KMS-11 (cell line): Measurements from ENCODE around the gene SPTSSB.

Experiments used
- H2AFZ ChIP-seq: fragments of 200-600 bp; sonication (generic); 2 replicates; pipeline ENCODE4 v1.6.1; 2016; ENCODE audit warnings: antibody characterized with exemption, mixed run types, low read depth
- H3K27ac ChIP-seq: fragments of 200-600 bp; sonication (generic); 2 replicates; pipeline ENCODE4 v1.6.1; 2016; ENCODE audit warnings: mild to moderate bottlenecking, mixed run types
- H3K27me3 ChIP-seq: fragments of 200-600 bp; sonication (generic); 2 replicates; pipeline ENCODE4 v1.6.1; 2017; ENCODE audit warnings: mild to moderate bottlenecking, low read depth, mixed run types, moderate library complexity; ENCODE audit not compliant: insufficient read depth
- H3K36me3 ChIP-seq: fragments of 200-600 bp; sonication (generic); 2 replicates; pipeline ENCODE4 v1.6.1; 2017; ENCODE audit warnings: mild to moderate bottlenecking, mixed run types; ENCODE audit not compliant: insufficient read depth
- H3K4me1 ChIP-seq: fragments of 200-600 bp; sonication (generic); 2 replicates; pipeline ENCODE4 v1.6.1; 2016; ENCODE audit warnings: mild to moderate bottlenecking, low read depth, mixed run types; ENCODE audit not compliant: poor library complexity, severe bottlenecking
- H3K4me2 ChIP-seq: fragments of 200-600 bp; sonication (generic); 2 replicates; pipeline ENCODE4 v1.7.0; 2016; ENCODE audit warnings: mild to moderate bottlenecking, mixed run types
- H3K4me3 ChIP-seq: fragments of 200-600 bp; sonication (generic); IDR thresholded peaks from 2 replicates; pipeline ENCODE4 v1.6.1; 2017; ENCODE audit warnings: low read depth, low read length, mixed read lengths; ENCODE audit not compliant: insufficient read depth
- H3K79me2 ChIP-seq: fragments of 200-600 bp; sonication (generic); 2 replicates; pipeline ENCODE4 v1.6.1; 2016; ENCODE audit warnings: low read depth, mixed run types; ENCODE audit not compliant: insufficient read depth
- H3K9ac ChIP-seq: fragments of 200-600 bp; sonication (generic); 2 replicates; pipeline ENCODE4 v1.6.1; 2016; ENCODE audit warnings: mild to moderate bottlenecking, mixed run types
- H4K20me1 ChIP-seq: fragments of 200-600 bp; sonication (generic); 2 replicates; pipeline ENCODE4 v1.6.1; 2016; ENCODE audit warnings: mild to moderate bottlenecking, mixed run types; ENCODE audit not compliant: insufficient read depth
- CTCF ChIP-seq: fragments of 200-600 bp; sonication (generic); conservative IDR thresholded peaks from 2 replicates; pipeline ENCODE4 v1.6.1; 2017; ENCODE audit warnings: low read depth, mild to moderate bottlenecking, antibody characterized with exemption, low read length, moderate library complexity, mixed read lengths

The SPTSSB gene

GRCh38 chr3:161323926-161324621, 47.2 kb downstream of the SPTSSB start:
- TF ChIP-seq CTCF = no peak
- Histone ChIP-seq H3K4me3 (no peak overlapping the region), H3K9ac (no peak overlapping the region), H3K27me3 (no peaks in the 10 kb centered on the region), H3K4me2 (no peak overlapping the region), H3K36me3 (no peaks in the 10 kb centered on the region), H2AFZ (no peak overlapping the region), H4K20me1 (no peaks in the 10 kb centered on the region), H3K4me1 (no peaks in the 10 kb centered on the region), H3K79me2 (no peaks in the 10 kb centered on the region), H3K27ac (no peak overlapping the region)

GRCh38 chr3:161322781-161323568, 48.3 kb downstream of the SPTSSB start:
- no peaks in the 10 kb centered on the region for H3K4me1 ChIP-seq
- no peaks in the 10 kb centered on the region for H3K79me2 ChIP-seq
- no peaks in the 10 kb centered on the region for H4K20me1 ChIP-seq
- no peak overlapping the region for H2AFZ ChIP-seq
- H3K4me2 ChIP-seq = no peak overlapping the region
- no peak overlapping the region for H3K4me3 ChIP-seq
- H3K9ac ChIP-seq = no peak overlapping the region
- no peak overlapping the region for H3K27ac ChIP-seq
- H3K36me3 ChIP-seq = no peaks in the 10 kb centered on the region
- no peaks in the 10 kb centered on the region for H3K27me3 ChIP-seq
- TF ChIP-seq CTCF = no peak

- Histone ChIP-seq H3K4me3 (no peak overlapping the region), H3K79me2 (no peaks in the 10 kb centered on the region), H4K20me1 (no peaks in the 10 kb centered on the region), H3K9ac (no peak overlapping the region), H3K27ac (no peak overlapping the region), H3K4me1 (no peaks in the 10 kb centered on the region), H2AFZ (no peak overlapping the region), H3K36me3 (no peaks in the 10 kb centered on the region), H3K4me2 (no peak overlapping the region), H3K27me3 (no peaks in the 10 kb centered on the region)
- no peak for TF ChIP-seq CTCF
Measured at GRCh38 chr3:161320837-161321236, 50.5 kb downstream of the SPTSSB start.

GRCh38 chr3:161319867-161320266, 51.5 kb downstream of the SPTSSB start:
- no peak overlapping the region for H3K4me2 ChIP-seq
- H3K79me2 ChIP-seq = no peaks in the 10 kb centered on the region
- H3K27ac ChIP-seq = no peak overlapping the region
- H3K27me3 ChIP-seq = no peaks in the 10 kb centered on the region
- H4K20me1 ChIP-seq = no peaks in the 10 kb centered on the region
- no peaks in the 10 kb centered on the region for H3K4me1 ChIP-seq
- TF ChIP-seq CTCF = no peak
- no peaks in the 10 kb centered on the region for H3K36me3 ChIP-seq
- H3K4me3 ChIP-seq = no peak overlapping the region
- H2AFZ ChIP-seq = no peak overlapping the region
- H3K9ac ChIP-seq = no peak overlapping the region
